Keratinocyte (primary cell): ENCODE data around the gene CANX. TPM values are rescaled to one million over a fixed set of nuclear protein-coding genes. Genes with fewer than 3 reads are reported as not detected.

Experiments
- DNase-seq: peaks from one replicate; pipeline ENCODE4 v3.0.0-alpha.2; 2011; ENCODE audit warnings: low read depth, missing footprints, low spot score
- FAIRE-seq: peaks from 2 replicates; lab custom pipeline; 2011; peaks lifted over from hg19 to GRCh38; lab: Jason Lieb, UNC
- H2AFZ ChIP-seq: 2 replicates; pipeline ENCODE4 v1.6.0; 2012; ENCODE audit warnings: low read length, control low read depth, inconsistent platforms; ENCODE audit not compliant: control insufficient read depth
- H3K27ac ChIP-seq: 2 replicates; pipeline ENCODE4 v1.5.1; 2011; ENCODE audit warnings: low read length; ENCODE audit not compliant: control insufficient read depth, insufficient read depth
- H3K27me3 ChIP-seq: 3 replicates; pipeline ENCODE4 v1.6.0; 2011; ENCODE audit warnings: low read length; ENCODE audit not compliant: control insufficient read depth, insufficient read depth; ENCODE audit errors: extremely low read depth
- H3K36me3 ChIP-seq, 2 experiments: 2 replicates in 1 of 2; 3 replicates in 1 of 2; pipeline ENCODE4 v1.5.1; 2011; ENCODE audit warnings: low read length in 2 of 2, mild to moderate bottlenecking in 1 of 2; ENCODE audit not compliant: control insufficient read depth in 2 of 2, insufficient read depth in 2 of 2; ENCODE audit errors: extremely low read depth in 1 of 2
- H3K4me1 ChIP-seq: 3 replicates; pipeline ENCODE4 v1.5.1; 2011; ENCODE audit warnings: low read length; ENCODE audit not compliant: control insufficient read depth, insufficient read depth; ENCODE audit errors: extremely low read depth
- H3K4me2 ChIP-seq: 3 replicates; pipeline ENCODE4 v1.6.0; 2011; ENCODE audit warnings: low read depth, low read length; ENCODE audit not compliant: control insufficient read depth, insufficient read depth; ENCODE audit errors: extremely low read depth
- H3K4me3 ChIP-seq, 3 experiments: fragments of 200-600 bp in 1 of 3; sonication (generic) in 1 of 3; 2 replicates in 2 of 3; 3 replicates in 1 of 3; pipeline ENCODE4 v1.5.1; 2011 to 2016; ENCODE audit warnings: low read length in 3 of 3, mild to moderate bottlenecking in 3 of 3, control low read depth in 2 of 3, inconsistent platforms in 1 of 3, low read depth in 1 of 3, mixed read lengths in 1 of 3, mixed run types in 1 of 3, moderate library complexity in 1 of 3; ENCODE audit not compliant: control insufficient read depth in 2 of 3, insufficient read depth in 2 of 3; ENCODE audit errors: extremely low read depth in 1 of 3
- H3K79me2 ChIP-seq: 2 replicates; pipeline ENCODE4 v1.6.0; 2012; ENCODE audit warnings: low read length; ENCODE audit not compliant: control insufficient read depth, insufficient read depth
- H3K9ac ChIP-seq: 3 replicates; pipeline ENCODE4 v1.6.0; 2011; ENCODE audit warnings: low read length; ENCODE audit not compliant: control insufficient read depth, insufficient read depth; ENCODE audit errors: extremely low read depth
- H3K9me1 ChIP-seq: 3 replicates; pipeline ENCODE4 v1.6.0; 2011; ENCODE audit warnings: low read length; ENCODE audit not compliant: control insufficient read depth, insufficient read depth; ENCODE audit errors: extremely low read depth
- H3K9me3 ChIP-seq: 2 replicates; pipeline ENCODE4 v1.5.1; 2012; ENCODE audit warnings: low read depth, low read length; ENCODE audit not compliant: control insufficient read depth
- H4K20me1 ChIP-seq: 3 replicates; pipeline ENCODE4 v1.6.0; 2011; ENCODE audit warnings: low read length; ENCODE audit not compliant: control insufficient read depth, insufficient read depth; ENCODE audit errors: extremely low read depth
- EZH2 ChIP-seq: IDR thresholded peaks from one replicate; pipeline ENCODE4 v1.6.1; 2012; ENCODE audit warnings: inconsistent platforms, mild to moderate bottlenecking, low read length, moderate library complexity
- dilution Hi-C: fragments of 300-500 bp; cut with MboI; formaldehyde crosslinking; loops from one replicate; pipeline ENCODE4 v1.7.0; 2020; ENCODE audit warnings: low sequenced_read_pairs; ENCODE audit not compliant: extremely low pct_ligation_motif_present
- polyA plus RNA-seq, 5 experiments: library from polyadenylated mRNA; depleted of rRNA in 3 of 5; stranded (reverse) in 3 of 5; stranded (forward) in 1 of 5; unstranded in 1 of 5; fragments of >200 nt; gene quantifications; 1 replicate in 1 of 5; 2 replicates in 3 of 5; 3 replicates in 1 of 5; pipeline versions ENCODE4 v1.2.1 to v1.2.3, GENCODE V29; 2011 to 2012; ENCODE audit warnings: missing spikeins in 2 of 5, low read depth in 1 of 5, low replicate concordance in 1 of 5
- TF ChIP-seq, protein P1 (sequence below), 3 experiments: IDR thresholded peaks in 1 of 3; conservative IDR thresholded peaks in 1 of 3; optimal IDR thresholded peaks in 1 of 3; 2 replicates in 2 of 3; 3 replicates in 1 of 3; pipeline versions ENCODE3 to v1.5.1; 2011; ENCODE audit warnings: low read length in 3 of 3, mild to moderate bottlenecking in 3 of 3, moderate library complexity in 2 of 3, control low read depth in 1 of 3, inconsistent platforms in 1 of 3; ENCODE audit not compliant: insufficient read depth in 2 of 3; ENCODE audit errors: extremely low read depth in 1 of 3

CANX gene
- polyA plus RNA-seq, 1 donor (not counting 4 experiments of a cell fraction or from before 2014, with no cell fraction given), result 720 TPM

DNA sequence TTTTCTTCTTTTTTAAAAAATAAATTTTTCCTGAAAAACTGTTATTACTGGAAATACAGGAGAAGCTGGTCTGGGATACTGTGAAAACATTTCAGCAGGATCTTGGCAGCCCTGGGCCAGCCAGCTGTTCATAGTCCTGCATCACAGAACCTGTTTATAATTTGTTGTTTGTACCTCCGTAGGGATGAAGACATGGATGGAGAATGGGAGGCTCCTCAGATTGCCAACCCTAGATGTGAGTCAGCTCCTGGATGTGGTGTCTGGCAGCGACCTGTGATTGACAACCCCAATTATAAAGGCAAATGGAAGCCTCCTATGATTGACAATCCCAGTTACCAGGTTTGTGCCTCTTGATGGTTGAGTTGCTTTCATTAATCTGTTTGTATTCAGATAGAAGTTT is 21.5 kb downstream of the CANX start:
- Histone ChIP-seq H3K36me3 (peaks cover 44 to 58% of the 10 kb centered on the region in 2 experiments), H3K4me3 (no peak overlapping the region), H3K4me1 (no peaks in the 10 kb centered on the region), H3K79me2 (peaks cover 46% of the 10 kb centered on the region), H3K27me3 (no peaks in the 10 kb centered on the region), H3K9ac (no peak overlapping the region), H3K27ac (no peak overlapping the region), H2AFZ (no peak overlapping the region), H4K20me1 (peaks cover 8% of the 10 kb centered on the region), H3K9me1 (peaks cover 3% of the 10 kb centered on the region), H3K4me2 (no peak overlapping the region), H3K9me3 (no peaks in the 10 kb centered on the region)
- no peak for DNase-seq
- TF ChIP-seq, protein P1, sequence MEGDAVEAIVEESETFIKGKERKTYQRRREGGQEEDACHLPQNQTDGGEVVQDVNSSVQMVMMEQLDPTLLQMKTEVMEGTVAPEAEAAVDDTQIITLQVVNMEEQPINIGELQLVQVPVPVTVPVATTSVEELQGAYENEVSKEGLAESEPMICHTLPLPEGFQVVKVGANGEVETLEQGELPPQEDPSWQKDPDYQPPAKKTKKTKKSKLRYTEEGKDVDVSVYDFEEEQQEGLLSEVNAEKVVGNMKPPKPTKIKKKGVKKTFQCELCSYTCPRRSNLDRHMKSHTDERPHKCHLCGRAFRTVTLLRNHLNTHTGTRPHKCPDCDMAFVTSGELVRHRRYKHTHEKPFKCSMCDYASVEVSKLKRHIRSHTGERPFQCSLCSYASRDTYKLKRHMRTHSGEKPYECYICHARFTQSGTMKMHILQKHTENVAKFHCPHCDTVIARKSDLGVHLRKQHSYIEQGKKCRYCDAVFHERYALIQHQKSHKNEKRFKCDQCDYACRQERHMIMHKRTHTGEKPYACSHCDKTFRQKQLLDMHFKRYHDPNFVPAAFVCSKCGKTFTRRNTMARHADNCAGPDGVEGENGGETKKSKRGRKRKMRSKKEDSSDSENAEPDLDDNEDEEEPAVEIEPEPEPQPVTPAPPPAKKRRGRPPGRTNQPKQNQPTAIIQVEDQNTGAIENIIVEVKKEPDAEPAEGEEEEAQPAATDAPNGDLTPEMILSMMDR (optimal IDR thresholded peaks at IDR 0.05 in 1 of 3, IDR thresholded peaks at IDR 0.05 in 1 of 3, conservative IDR thresholded peaks at IDR 0.05 in 1 of 3; ENCODE audit: extremely low read depth in 1 of 3, insufficient read depth in 2 of 3, low read length in 3 of 3), result no peak
- no peak for TF ChIP-seq EZH2
- FAIRE-seq, result no peak
- dilution Hi-C loops, result no loop called here

DNA sequence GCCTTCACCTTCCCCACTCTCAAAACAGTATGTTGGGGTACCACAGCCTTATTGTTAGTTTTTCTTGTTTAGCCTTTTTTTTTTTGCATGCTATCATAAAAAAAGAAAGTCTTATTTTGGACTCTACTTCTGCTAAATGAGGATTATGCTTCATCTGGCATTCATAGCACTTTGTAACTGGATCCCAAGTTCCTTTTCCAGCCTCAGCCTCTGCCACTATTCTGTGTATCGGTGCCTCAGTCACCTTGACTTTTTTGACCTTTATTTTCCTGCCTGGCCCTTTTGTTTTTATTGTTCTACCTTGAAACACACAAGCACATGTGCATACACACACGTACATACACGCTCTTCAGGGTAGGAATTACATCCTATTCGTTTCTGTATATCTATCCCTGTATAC is 25.4 kb downstream of the CANX start:
- Histone ChIP-seq H3K9me1 (peaks cover 3% of the 10 kb centered on the region), H3K4me3 (no peak overlapping the region), H3K4me2 (no peak overlapping the region), H2AFZ (no peak overlapping the region), H4K20me1 (peaks cover 5% of the 10 kb centered on the region), H3K36me3 (peaks cover 50 to 51% of the 10 kb centered on the region in 2 experiments), H3K27me3 (no peaks in the 10 kb centered on the region), H3K79me2 (peaks cover 24% of the 10 kb centered on the region), H3K4me1 (no peaks in the 10 kb centered on the region), H3K9ac (no peak overlapping the region), H3K9me3 (no peaks in the 10 kb centered on the region), H3K27ac (no peak overlapping the region)
- FAIRE-seq (no peak), DNase-seq (no peak)
- no peak for TF ChIP-seq EZH2
- TF ChIP-seq, protein P1 (optimal IDR thresholded peaks at IDR 0.05 in 1 of 3, IDR thresholded peaks at IDR 0.05 in 1 of 3, conservative IDR thresholded peaks at IDR 0.05 in 1 of 3; ENCODE audit: extremely low read depth in 1 of 3, insufficient read depth in 2 of 3, low read length in 3 of 3), result no peak
- dilution Hi-C loops, result no loop called here
